HL-60 (cell line): Measurements from ENCODE around the gene PRDM16.

Experiments
- DNase-seq, 2 experiments: peaks; one replicate each; pipeline ENCODE4 v3.0.0-alpha.2; 2010 to 2020; ENCODE audit warnings: low read depth in 1 of 2, low spot score in 1 of 2
- H3K27ac ChIP-seq: fragments of 250-450 bp; sonication (Bioruptor Pico); replicated peaks from 2 replicates; pipeline ENCODE4 v1.5.1; 2020; ENCODE audit warnings: mild to moderate bottlenecking, moderate library complexity
- H3K27me3 ChIP-seq: fragments of 250-450 bp; sonication (Bioruptor Pico); 2 replicates; pipeline ENCODE4 v1.5.1; 2021; ENCODE audit warnings: mild to moderate bottlenecking, moderate library complexity; ENCODE audit not compliant: insufficient read depth, poor library complexity, severe bottlenecking
- H3K4me3 ChIP-seq: replicated peaks from 2 replicates; pipeline ENCODE4 v1.5.1; 2011; ENCODE audit warnings: mild to moderate bottlenecking, control low read depth, low read length; ENCODE audit not compliant: insufficient read depth
- GABPA ChIP-seq: IDR thresholded peaks from 2 replicates; pipeline ENCODE4 v1.6.1; 2012; ENCODE audit warnings: low read depth
- POLR2AphosphoS5 ChIP-seq: IDR thresholded peaks from 2 replicates; pipeline ENCODE4 v1.6.1; 2012; ENCODE audit warnings: low read depth
- SPI1 ChIP-seq: IDR thresholded peaks from 2 replicates; pipeline ENCODE4 v1.6.1; 2012; ENCODE audit warnings: low read depth, mild to moderate bottlenecking, borderline replicate concordance
- TF ChIP-seq, protein P1 (sequence below): IDR thresholded peaks from 2 replicates; pipeline ENCODE4 v1.6.1; 2012; ENCODE audit warnings: low read depth; ENCODE audit not compliant: insufficient replicate concordance
- TF ChIP-seq, protein P2 (sequence below): IDR thresholded peaks from one replicate; pipeline ENCODE4 v1.5.1; 2011; ENCODE audit warnings: low read length, control low read depth, inconsistent platforms; ENCODE audit not compliant: insufficient read depth

PRDM16 gene

DNA sequence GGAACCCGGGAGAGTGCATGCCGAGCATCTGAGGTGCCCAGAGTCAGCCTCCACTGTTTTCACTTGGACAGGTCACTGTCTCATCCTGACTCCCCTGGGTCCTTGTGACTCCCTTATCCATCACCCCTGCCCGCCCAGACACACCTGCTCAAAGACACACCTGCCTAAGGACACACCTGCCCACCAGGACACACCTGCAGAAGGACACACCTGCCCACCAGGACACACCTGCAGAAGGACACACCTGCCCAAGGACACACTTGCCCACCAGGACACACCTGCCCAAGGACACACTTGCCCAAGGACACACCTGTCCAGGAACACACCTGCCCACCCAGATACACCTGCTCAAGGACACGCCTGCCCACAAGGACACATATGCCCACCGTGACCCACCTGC, 314.7 kb downstream of the PRDM16 start:
- Histone ChIP-seq H3K27ac (no peak overlapping the region), H3K27me3 (no peaks in the 10 kb centered on the region), H3K4me3 (no peak overlapping the region)
- no peak for DNase-seq
- TF ChIP-seq, protein P1, sequence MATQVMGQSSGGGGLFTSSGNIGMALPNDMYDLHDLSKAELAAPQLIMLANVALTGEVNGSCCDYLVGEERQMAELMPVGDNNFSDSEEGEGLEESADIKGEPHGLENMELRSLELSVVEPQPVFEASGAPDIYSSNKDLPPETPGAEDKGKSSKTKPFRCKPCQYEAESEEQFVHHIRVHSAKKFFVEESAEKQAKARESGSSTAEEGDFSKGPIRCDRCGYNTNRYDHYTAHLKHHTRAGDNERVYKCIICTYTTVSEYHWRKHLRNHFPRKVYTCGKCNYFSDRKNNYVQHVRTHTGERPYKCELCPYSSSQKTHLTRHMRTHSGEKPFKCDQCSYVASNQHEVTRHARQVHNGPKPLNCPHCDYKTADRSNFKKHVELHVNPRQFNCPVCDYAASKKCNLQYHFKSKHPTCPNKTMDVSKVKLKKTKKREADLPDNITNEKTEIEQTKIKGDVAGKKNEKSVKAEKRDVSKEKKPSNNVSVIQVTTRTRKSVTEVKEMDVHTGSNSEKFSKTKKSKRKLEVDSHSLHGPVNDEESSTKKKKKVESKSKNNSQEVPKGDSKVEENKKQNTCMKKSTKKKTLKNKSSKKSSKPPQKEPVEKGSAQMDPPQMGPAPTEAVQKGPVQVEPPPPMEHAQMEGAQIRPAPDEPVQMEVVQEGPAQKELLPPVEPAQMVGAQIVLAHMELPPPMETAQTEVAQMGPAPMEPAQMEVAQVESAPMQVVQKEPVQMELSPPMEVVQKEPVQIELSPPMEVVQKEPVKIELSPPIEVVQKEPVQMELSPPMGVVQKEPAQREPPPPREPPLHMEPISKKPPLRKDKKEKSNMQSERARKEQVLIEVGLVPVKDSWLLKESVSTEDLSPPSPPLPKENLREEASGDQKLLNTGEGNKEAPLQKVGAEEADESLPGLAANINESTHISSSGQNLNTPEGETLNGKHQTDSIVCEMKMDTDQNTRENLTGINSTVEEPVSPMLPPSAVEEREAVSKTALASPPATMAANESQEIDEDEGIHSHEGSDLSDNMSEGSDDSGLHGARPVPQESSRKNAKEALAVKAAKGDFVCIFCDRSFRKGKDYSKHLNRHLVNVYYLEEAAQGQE: no peak
- TF ChIP-seq POLR2AphosphoS5: no peak
- TF ChIP-seq, protein P2, sequence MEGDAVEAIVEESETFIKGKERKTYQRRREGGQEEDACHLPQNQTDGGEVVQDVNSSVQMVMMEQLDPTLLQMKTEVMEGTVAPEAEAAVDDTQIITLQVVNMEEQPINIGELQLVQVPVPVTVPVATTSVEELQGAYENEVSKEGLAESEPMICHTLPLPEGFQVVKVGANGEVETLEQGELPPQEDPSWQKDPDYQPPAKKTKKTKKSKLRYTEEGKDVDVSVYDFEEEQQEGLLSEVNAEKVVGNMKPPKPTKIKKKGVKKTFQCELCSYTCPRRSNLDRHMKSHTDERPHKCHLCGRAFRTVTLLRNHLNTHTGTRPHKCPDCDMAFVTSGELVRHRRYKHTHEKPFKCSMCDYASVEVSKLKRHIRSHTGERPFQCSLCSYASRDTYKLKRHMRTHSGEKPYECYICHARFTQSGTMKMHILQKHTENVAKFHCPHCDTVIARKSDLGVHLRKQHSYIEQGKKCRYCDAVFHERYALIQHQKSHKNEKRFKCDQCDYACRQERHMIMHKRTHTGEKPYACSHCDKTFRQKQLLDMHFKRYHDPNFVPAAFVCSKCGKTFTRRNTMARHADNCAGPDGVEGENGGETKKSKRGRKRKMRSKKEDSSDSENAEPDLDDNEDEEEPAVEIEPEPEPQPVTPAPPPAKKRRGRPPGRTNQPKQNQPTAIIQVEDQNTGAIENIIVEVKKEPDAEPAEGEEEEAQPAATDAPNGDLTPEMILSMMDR: no peak
- TF ChIP-seq GABPA: no peak
- no peak for TF ChIP-seq SPI1

DNA sequence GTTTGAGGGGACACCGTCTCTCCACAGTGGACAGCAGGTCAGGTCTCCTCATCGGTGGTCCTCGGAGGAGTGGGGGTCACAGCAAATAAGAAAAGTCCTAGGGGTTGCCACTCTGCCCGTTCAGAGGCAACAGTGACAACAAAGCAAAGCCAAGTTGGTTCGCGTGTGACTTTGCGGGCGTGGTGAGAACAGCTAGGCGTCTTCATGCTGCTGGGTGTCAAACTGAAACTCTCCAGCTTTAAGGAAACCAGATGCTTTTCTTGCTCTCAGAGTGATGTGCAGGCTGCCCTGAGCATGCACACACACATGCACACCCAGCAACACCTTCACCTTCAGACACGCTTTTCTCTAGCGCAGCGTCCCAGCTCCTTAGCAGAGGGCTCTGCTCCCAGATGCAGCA, 315.4 kb downstream of the PRDM16 start:
- DNase-seq: no peak
- Histone ChIP-seq H3K4me3 (no peak overlapping the region), H3K27me3 (no peaks in the 10 kb centered on the region), H3K27ac (no peak overlapping the region)
- TF ChIP-seq POLR2AphosphoS5 (no peak), SPI1 (no peak), GABPA (no peak)
- TF ChIP-seq, protein P1: no peak
- TF ChIP-seq, protein P2: no peak

DNA sequence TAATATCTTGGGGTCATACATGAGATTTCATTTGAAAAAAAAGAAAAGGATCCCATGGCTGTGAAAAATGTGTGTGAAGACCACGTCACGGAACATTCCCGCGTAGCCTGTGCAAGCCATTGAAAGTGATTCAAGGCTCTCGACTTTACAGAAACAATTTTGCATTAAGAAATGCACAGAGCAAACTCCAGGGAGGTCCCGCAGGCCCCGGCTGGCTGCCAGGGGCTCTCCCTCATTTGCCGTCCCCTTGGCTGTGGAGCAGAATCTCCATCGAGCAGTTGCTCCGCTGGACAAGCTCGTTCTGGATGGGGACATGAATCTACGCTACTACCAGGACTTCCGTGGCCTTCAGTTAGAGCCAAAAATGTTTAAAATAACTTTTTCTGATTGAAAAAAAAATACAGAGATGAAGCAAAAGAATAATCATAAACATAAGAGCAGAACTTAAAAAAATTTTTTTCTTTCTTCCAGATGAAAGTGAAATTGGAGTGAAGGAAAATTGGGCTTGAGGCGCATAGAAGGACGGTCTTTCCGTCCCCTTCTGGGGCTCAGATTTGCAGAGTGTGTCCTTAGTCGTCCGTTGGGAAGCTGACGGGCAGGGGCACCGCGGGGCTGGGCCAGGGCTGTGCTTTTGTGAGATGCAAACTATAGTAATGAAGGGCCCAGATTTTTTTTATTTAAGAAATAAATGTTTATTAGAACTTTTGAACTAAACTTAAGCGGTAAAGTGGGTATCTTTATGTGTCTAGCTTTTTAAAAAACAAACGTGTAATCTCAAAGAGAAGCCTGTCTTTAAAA, 317.4 kb downstream of the PRDM16 start:
- Histone ChIP-seq H3K27ac (no peak overlapping the region), H3K4me3 (no peak overlapping the region), H3K27me3 (no peaks in the 10 kb centered on the region)
- TF ChIP-seq, protein P1: no peak
- TF ChIP-seq POLR2AphosphoS5: no peak
- no peak for TF ChIP-seq GABPA
- no peak for TF ChIP-seq SPI1
- TF ChIP-seq, protein P2: no peak
- DNase-seq: no peak
